C4-2B (cell line): ENCODE results near the gene UACA.

Experiments used
- H3K27ac ChIP-seq: fragments of 450-650 bp; 2 replicates; pipeline ENCODE4 v1.5.1; 2017
- CTCF ChIP-seq: fragments of 450-650 bp; conservative IDR thresholded peaks from 2 replicates; pipeline ENCODE4 v1.5.1; 2017; ENCODE audit warnings: mild to moderate bottlenecking
- ZFX ChIP-seq: fragments of 450-650 bp; IDR thresholded peaks from 2 replicates; pipeline ENCODE4 v1.6.1; 2017

Gene UACA

GRCh38 chr15:70801109-70801508 is 37.8 kb upstream of the UACA start:
- H3K27ac ChIP-seq = no peak overlapping the region

DNA sequence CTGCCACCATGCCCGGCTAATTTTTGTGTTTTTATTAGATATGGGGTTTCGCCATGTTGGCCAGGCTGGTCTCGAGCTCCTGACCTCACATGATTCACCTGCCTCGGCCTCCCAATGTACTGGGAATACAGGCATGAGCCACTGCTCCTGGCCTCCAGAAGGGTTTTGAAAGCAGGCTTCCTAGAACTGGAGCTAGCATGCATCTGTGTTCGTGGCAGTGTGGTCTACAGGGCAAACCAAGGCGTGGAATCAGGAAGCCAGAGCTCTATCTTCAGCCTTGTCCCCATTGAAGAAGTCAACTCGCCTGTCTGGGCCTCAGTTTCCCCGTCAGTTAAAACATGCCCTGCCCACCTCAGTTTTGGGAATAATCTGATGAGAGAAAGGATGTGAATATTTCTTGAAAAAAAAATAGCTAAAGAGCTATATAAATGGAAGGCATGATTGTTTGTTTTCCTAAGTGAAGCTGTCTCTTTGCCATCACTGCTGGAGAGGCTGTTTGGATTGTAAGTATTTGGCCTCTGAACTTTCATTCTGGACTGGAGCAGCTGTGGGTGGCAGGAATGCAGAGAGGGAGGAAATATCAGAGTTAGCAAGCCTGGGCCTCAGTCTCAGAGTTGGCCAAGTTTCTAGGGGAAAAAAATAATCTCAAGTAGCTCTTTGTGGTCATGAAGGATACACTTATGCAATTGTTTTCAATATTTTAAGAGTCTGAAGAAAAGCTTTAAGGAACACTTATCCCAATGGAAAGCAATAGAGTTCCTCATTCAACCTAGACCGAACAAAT is 36.5 kb upstream of the UACA start:
- H3K27ac ChIP-seq = no peak overlapping the region
- TF ChIP-seq ZFX (no peak), CTCF (no peak)

More at GRCh38 chr15:70801109-70801508, 37.8 kb upstream of the UACA start:
- TF ChIP-seq ZFX (no peak), CTCF (no peak)

GRCh38 chr15:70797464-70797863 is 34.1 kb upstream of the UACA start:
- no peak overlapping the region for H3K27ac ChIP-seq
- TF ChIP-seq ZFX (no peak), CTCF (no peak)

DNA sequence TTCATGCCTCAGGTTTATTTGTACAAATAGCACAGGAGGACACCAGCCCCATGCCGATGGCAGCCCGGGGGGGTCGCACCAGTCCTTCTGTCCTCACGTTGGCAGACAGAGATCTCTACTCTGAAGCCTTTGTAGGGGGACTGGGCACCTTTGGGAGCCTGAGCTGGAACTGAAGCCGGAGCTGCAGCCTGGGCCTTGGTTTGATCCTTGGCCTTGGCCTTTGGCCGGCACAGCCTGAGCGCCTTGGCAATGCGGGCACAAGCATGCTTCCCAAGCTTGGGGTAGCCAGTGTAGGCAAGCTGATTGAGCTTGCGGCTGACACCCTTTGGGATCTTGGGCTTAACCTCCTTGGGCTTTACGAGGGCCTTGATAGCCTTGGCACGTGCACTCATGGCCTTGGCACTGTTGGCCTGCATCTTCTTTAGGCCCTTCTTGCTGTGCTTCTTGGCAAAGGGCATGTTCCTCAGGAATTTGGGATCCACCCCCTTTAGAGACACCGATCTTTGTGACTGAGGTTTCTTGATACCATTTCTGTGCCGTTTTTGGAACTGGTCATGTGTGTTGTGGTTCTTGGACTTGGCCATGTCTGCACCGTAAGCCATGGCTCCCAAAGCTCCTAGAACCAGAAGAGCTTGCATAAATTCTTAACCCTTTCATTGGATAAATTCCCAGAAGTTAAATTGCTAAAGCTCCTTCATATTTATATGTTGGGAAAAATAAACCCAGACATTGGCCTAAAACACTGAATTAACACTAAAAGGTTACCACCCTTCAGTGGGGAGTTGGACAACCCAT is 33.4 kb upstream of the UACA start:
- H3K27ac ChIP-seq = no peak overlapping the region
- TF ChIP-seq CTCF (no peak), ZFX (no peak)

GRCh38 chr15:70795311-70795665 is 31.9 kb upstream of the UACA start:
- no peak overlapping the region for H3K27ac ChIP-seq
- TF ChIP-seq ZFX = no peak
- no peak for TF ChIP-seq CTCF

DNA sequence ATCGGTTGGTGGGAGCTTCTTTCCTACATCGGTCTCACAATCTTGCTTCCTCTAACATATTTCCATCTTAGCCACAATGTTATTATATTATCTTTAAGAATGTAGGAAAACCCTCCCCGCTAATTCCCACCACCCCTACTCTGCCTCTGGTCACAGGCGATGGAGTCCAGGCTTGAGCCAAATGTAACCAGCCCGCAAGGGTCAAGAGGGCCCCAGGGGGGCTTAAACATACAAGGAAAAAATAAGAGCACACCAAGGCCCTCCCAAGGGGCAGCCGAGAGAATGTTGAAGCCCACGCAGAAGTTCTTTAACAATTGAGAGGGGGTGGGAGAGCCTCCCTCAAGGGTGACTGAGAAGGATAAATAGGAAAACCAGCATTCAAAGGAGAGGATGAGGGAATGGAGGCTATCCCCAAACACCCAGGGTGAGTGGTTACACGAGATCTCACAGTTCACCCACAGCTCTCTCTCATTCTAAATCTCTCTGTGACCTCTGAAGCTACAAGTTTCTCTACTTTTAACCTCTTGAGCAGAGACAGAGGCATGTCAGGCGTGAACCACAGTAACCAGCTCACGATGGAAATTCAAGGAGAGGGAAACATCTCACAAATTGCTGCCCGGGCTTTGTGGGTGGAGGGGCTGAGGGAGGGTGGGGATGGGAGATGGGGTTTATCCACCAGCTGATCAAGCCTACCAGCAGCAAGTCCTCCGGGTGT is 31.4 kb upstream of the UACA start:
- no peak overlapping the region for H3K27ac ChIP-seq
- TF ChIP-seq ZFX (no peak), CTCF (no peak)

GRCh38 chr15:70793694-70794093 is 30.3 kb upstream of the UACA start:
- no peak overlapping the region for H3K27ac ChIP-seq
- TF ChIP-seq CTCF (no peak), ZFX (no peak)
